ENCODE data around the gene KISS1. TPM values are rescaled to one million over a fixed set of nuclear protein-coding genes. Genes with fewer than 3 reads are reported as not detected.

Gene KISS1
- total RNA-seq, 2 experiments from 2014 or later, result not detected

- H3K9me3 Mint-ChIP-seq (ENCODE audit: insufficient read depth), result no peaks in the 10 kb centered on the region
Measured at GRCh38 chr1:204216880-204217647, 20.8 kb upstream of the KISS1 start.

DNA sequence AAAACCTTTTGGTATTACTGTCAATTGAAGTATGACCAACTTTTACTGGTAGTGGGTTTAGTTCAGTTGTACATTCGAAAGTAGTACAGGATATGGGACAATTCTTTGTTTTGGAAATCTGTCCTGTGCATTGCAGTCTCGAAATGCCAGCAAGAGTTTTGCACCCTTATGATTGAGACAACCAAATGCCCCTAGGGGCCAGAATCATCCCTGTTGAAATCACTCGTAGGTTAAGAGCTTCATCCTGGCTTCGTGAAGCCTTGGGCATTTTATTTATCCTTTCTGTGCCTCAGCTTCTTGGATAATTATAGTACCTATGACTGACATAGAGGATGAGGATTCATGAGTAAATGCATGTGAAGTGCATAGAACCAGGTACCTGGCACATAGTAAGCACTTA lies 19.9 kb upstream of the KISS1 start:
- Mint-ChIP-seq H3K27me3 (ENCODE audit: low read depth) (peaks cover 12% of the 10 kb centered on the region), H3K27ac (no peak overlapping the region), H3K36me3 (ENCODE audit: low read depth) (no peaks in the 10 kb centered on the region), H3K4me1 (ENCODE audit: low read depth) (peaks cover 16% of the 10 kb centered on the region), H3K4me3 (no peak overlapping the region), H3K9me3 (ENCODE audit: insufficient read depth) (no peaks in the 10 kb centered on the region)
- ChIA-PET CTCF (interaction anchor here (1.9 to 3.7 kb wide), 3 partner anchors 10 to 183 kb away, joined by 5 to 23 read pairs (median 15); no protein-coding TSS in a partner anchor), POLR2A (no interaction called here)
- DNase-seq (no peak), ATAC-seq (no peak)

More at GRCh38 chr1:204216880-204217647, 20.8 kb upstream of the KISS1 start:
- H3K27me3 Mint-ChIP-seq (ENCODE audit: low read depth), result peaks cover 12% of the 10 kb centered on the region
- no peak overlapping the region for H3K27ac Mint-ChIP-seq
- H3K4me1 Mint-ChIP-seq (ENCODE audit: low read depth), result peaks cover 16% of the 10 kb centered on the region
- H3K36me3 Mint-ChIP-seq (ENCODE audit: low read depth), result no peaks in the 10 kb centered on the region
- DNase-seq, result no peak
- H3K4me3 Mint-ChIP-seq, result no peak overlapping the region
- ChIA-PET POLR2A (no interaction called here), CTCF (interaction anchor here (1.9 to 2.5 kb wide), 2 partner anchors 11 to 88 kb away, joined by 5 to 23 read pairs; no protein-coding TSS in a partner anchor)
- ATAC-seq, result no peak

DNA sequence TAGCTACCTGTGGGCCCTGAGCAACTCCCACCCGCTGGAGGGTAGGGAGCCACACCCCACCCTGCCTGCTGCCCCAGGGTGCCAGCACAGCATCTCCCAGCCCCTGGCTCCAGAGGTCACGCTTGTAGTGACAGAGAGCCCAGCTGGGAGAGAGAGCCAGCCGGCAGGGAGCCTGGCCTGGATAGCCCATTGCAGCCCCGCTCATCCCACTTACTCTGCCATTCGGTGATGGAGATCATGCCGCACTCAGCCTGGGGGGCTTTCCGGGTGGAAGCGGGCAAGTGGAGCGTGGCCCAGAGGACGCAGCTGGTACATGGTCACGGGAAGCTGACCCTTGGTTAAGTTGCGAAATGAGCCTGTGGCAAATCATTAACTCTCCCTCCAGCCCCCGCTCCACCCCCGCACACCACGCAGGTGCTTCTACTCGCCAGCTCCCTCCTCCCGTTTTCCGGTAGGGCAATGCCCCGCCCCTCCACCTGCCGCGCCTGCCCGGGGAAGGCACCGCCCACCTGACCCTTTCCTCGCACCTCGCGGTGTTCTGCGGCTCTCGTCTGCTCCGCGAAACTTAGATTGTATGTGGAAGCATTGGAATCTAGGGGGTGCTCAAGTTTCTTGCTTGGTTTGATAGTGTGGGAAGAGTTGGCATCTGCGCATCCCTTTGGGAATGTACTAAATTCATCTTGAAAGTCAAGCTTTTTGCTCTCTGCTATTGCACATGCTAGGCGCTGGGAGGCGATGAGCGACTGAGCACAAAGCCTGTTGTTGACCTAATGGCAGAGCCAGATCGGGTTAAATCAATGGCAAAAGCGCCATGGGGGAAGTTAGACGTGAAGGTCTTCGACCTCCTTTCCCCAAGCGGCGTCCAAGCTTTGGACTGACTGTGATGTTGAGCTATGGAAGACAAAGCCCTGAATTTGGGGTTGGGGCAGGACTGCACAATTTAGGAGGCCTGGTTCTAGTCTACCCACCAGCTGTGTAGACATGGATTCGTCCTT lies 17.7 kb upstream of the KISS1 start, which contains the start of gene GOLT1A:
Gene GOLT1A, minus strand, starts transcription at position 321 of the 995 bp plus-strand sequence. Its CDS starts 82 bp downstream, at position 239.
- Mint-ChIP-seq H3K27me3 (ENCODE audit: low read depth) (peaks cover 15% of the 10 kb centered on the region), H3K4me1 (ENCODE audit: low read depth) (peaks cover 16% of the 10 kb centered on the region), H3K36me3 (ENCODE audit: low read depth) (no peaks in the 10 kb centered on the region), H3K27ac (no peak within 1 kb of the TSS), H3K9me3 (ENCODE audit: insufficient read depth) (no peaks in the 10 kb centered on the region), H3K4me3 (peak within 1 kb of the TSS; percentile 12)
- peak; percentile 73 for ATAC-seq
- ChIA-PET CTCF (interaction anchor here (0.7 to 3.7 kb wide), 13 partner anchors 8 to 185 kb away, joined by 3 to 29 read pairs (median 5); partner anchors contain the start of gene PLEKHA6), POLR2A (interaction anchor here (0.6 to 0.7 kb wide), 2 partner anchors 16 to 572 kb away, joined by 3 read pairs; no protein-coding TSS in a partner anchor)
- peak; percentile 54 for DNase-seq

GRCh38 chr1:204212715-204213114 lies 16.4 kb upstream of the KISS1 start:
- POLR2A ChIA-PET, result no interaction called here

DNA sequence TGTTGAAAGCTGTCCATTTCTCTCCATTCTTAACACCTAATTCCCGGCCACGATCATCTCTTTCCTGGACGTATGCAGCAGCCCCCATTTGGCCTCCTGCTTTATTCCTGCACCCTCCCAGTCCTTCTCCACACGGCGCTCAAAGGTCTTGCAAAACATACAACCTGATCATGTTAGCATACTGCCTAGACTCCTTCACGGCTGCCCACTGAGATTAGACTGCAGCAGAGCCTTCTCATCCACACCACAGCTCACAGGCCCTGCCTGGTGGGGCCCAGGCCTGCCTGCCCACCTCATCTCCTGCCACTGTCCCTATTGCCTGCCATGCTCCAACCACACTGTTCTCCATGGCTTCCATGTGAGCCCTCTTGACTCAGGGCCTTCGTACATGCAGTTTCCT lies 14.8 kb upstream of the KISS1 start:
- Mint-ChIP-seq H3K36me3 (ENCODE audit: low read depth) (no peaks in the 10 kb centered on the region), H3K4me3 (no peak overlapping the region), H3K9me3 (ENCODE audit: insufficient read depth) (no peaks in the 10 kb centered on the region), H3K27ac (no peak overlapping the region), H3K27me3 (ENCODE audit: low read depth) (peaks cover 32% of the 10 kb centered on the region), H3K4me1 (ENCODE audit: low read depth) (peaks cover 7% of the 10 kb centered on the region)
- POLR2A ChIA-PET, result no interaction called here
- DNase-seq (no peak), ATAC-seq (no peak)
- CTCF ChIA-PET, result no interaction called here

More at GRCh38 chr1:204212715-204213114, 16.4 kb upstream of the KISS1 start:
- Mint-ChIP-seq H3K27me3 (ENCODE audit: low read depth) (peaks cover 22% of the 10 kb centered on the region), H3K27ac (no peak overlapping the region), H3K4me1 (ENCODE audit: low read depth) (peaks cover 7% of the 10 kb centered on the region), H3K9me3 (ENCODE audit: insufficient read depth) (no peaks in the 10 kb centered on the region), H3K36me3 (ENCODE audit: low read depth) (no peaks in the 10 kb centered on the region), H3K4me3 (no peak overlapping the region)
- ATAC-seq (no peak), DNase-seq (no peak)
- CTCF ChIA-PET, result interaction anchor here (1.6 to 3.7 kb wide), 2 partner anchors 50 to 186 kb away, joined by 8 to 15 read pairs; no protein-coding TSS in a partner anchor

- no peaks in the 10 kb centered on the region for H3K4me1 Mint-ChIP-seq (ENCODE audit: low read depth)
- peaks cover 47% of the 10 kb centered on the region for H3K27me3 Mint-ChIP-seq (ENCODE audit: low read depth)
- DNase-seq, result peak; percentile 79
- peak; percentile 99 for ATAC-seq
- no peaks in the 10 kb centered on the region for H3K9me3 Mint-ChIP-seq (ENCODE audit: insufficient read depth)
- H3K27ac Mint-ChIP-seq, result no peak overlapping the region
- ChIA-PET CTCF (interaction anchor here (0.5 to 4.3 kb wide), 33 partner anchors 9 to 342 kb away, joined by 3 to 44 read pairs (median 4); partner anchors contain the start of genes KISS1 and REN), POLR2A (no interaction called here)
- no peak overlapping the region for H3K4me3 Mint-ChIP-seq
- H3K36me3 Mint-ChIP-seq (ENCODE audit: low read depth), result no peaks in the 10 kb centered on the region
Measured at GRCh38 chr1:204207136-204207616, 10.9 kb upstream of the KISS1 start.

GRCh38 chr1:204206121-204206520 lies 9.8 kb upstream of the KISS1 start:
- Mint-ChIP-seq H3K9me3 (ENCODE audit: insufficient read depth) (no peaks in the 10 kb centered on the region), H3K27me3 (ENCODE audit: low read depth) (peaks cover 47% of the 10 kb centered on the region), H3K27ac (no peak overlapping the region), H3K36me3 (ENCODE audit: low read depth) (no peaks in the 10 kb centered on the region), H3K4me3 (no peak overlapping the region), H3K4me1 (ENCODE audit: low read depth) (no peaks in the 10 kb centered on the region)
- ChIA-PET POLR2A (no interaction called here), CTCF (interaction anchor here (0.6 to 4.3 kb wide), 17 partner anchors 8 to 605 kb away, joined by 3 to 44 read pairs (median 8); partner anchors contain the start of genes GOLT1A, KISS1 and REN)
- ATAC-seq, result no peak
- no peak for DNase-seq

DNA sequence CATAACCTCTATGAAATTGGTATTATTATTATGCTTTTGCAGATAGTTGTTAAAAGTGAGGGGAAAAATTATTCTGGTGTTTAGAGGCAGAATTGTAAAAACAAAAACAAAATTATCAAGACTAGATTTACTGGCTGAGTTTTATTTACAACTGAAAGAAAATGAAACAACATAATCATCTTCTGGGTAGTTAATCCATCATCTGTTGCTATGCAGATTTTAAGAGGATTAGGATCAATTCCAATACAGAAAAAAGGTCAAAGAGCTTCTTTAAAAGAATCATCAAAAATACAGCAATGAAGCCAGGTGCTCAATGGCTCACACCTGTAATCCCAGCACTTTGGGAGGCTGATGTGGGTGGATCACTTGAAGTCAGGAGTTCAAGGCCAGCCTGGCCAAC lies 9.2 kb upstream of the KISS1 start:
- DNase-seq (no peak), ATAC-seq (no peak)
- no peaks in the 10 kb centered on the region for H3K9me3 Mint-ChIP-seq (ENCODE audit: insufficient read depth)
- no peaks in the 10 kb centered on the region for H3K36me3 Mint-ChIP-seq (ENCODE audit: low read depth)
- no peak overlapping the region for H3K27ac Mint-ChIP-seq
- POLR2A ChIA-PET, result no interaction called here
- CTCF ChIA-PET, result interaction anchor here (0.6 to 4.3 kb wide), 12 partner anchors 8 to 604 kb away, joined by 4 to 44 read pairs (median 20); partner anchors contain the start of genes GOLT1A, KISS1 and REN
- H3K27me3 Mint-ChIP-seq (ENCODE audit: low read depth), result peaks cover 47% of the 10 kb centered on the region
- H3K4me3 Mint-ChIP-seq, result no peak overlapping the region
- H3K4me1 Mint-ChIP-seq (ENCODE audit: low read depth), result no peaks in the 10 kb centered on the region

DNA sequence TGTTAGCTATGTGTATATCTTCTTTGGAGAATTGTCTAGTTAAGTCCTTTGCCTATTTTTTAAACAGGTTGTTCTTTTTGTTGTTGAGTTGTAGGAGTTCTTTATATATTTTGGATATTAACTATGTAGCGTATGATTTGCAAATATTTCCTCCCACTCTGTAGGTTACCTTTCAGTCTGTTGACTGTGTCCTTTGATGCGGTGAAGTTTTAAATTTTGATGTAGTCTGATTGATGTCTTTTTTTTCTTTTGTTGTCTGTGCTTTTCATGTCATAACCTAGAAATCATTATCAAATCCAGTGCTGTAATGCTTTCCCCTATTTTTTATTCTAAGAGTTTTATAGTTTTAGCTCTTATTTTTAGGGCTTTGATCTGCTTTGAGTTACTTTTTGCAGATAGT lies 8.7 kb upstream of the KISS1 start:
- no peak for ATAC-seq

GRCh38 chr1:204203206-204203767 lies 7.0 kb upstream of the KISS1 start:
- H3K27ac Mint-ChIP-seq, result no peak overlapping the region
- peaks cover 36% of the 10 kb centered on the region for H3K27me3 Mint-ChIP-seq (ENCODE audit: low read depth)
- ChIA-PET POLR2A (interaction anchor here (0.6 kb wide), 1 partner anchor 13 kb away, joined by 3 read pairs; no protein-coding TSS in a partner anchor), CTCF (no interaction called here)
- no peaks in the 10 kb centered on the region for H3K4me1 Mint-ChIP-seq (ENCODE audit: low read depth)
- ATAC-seq, result no peak
- H3K4me3 Mint-ChIP-seq, result no peak overlapping the region
- no peak for DNase-seq
- no peaks in the 10 kb centered on the region for H3K9me3 Mint-ChIP-seq (ENCODE audit: insufficient read depth)
- no peaks in the 10 kb centered on the region for H3K36me3 Mint-ChIP-seq (ENCODE audit: low read depth)

More for the DNA sequence above, 8.7 kb upstream of the KISS1 start:
- H3K4me1 Mint-ChIP-seq (ENCODE audit: low read depth), result no peaks in the 10 kb centered on the region
- H3K9me3 Mint-ChIP-seq (ENCODE audit: insufficient read depth), result no peaks in the 10 kb centered on the region
- peaks cover 44% of the 10 kb centered on the region for H3K27me3 Mint-ChIP-seq (ENCODE audit: low read depth)
- DNase-seq, result no peak
- no peak overlapping the region for H3K4me3 Mint-ChIP-seq
- no peak overlapping the region for H3K27ac Mint-ChIP-seq
- POLR2A ChIA-PET, result no interaction called here
- no peaks in the 10 kb centered on the region for H3K36me3 Mint-ChIP-seq (ENCODE audit: low read depth)
- CTCF ChIA-PET, result interaction anchor here (0.7 to 4.3 kb wide), 7 partner anchors 9 to 194 kb away, joined by 3 to 44 read pairs (median 18); partner anchors contain the start of gene GOLT1A

- Mint-ChIP-seq H3K4me1 (ENCODE audit: low read depth) (no peaks in the 10 kb centered on the region), H3K27me3 (ENCODE audit: low read depth) (peaks cover 34% of the 10 kb centered on the region), H3K36me3 (ENCODE audit: low read depth) (no peaks in the 10 kb centered on the region), H3K9me3 (ENCODE audit: insufficient read depth) (no peaks in the 10 kb centered on the region), H3K4me3 (no peak overlapping the region), H3K27ac (no peak overlapping the region)
- ATAC-seq (no peak), DNase-seq (no peak)
- ChIA-PET CTCF (no interaction called here), POLR2A (interaction anchor here (0.6 kb wide), 1 partner anchor 12 kb away, joined by 3 read pairs; no protein-coding TSS in a partner anchor)
Measured at GRCh38 chr1:204202481-204202880, 6.2 kb upstream of the KISS1 start.

Data from activated CD8-positive, alpha-beta T cell treated with anti-CD3 and anti-CD28 coated beads, Interleukin-2, amount 10 ng/mL, durations not matched to agents 7 days and 5 days (primary cell).